ENCODE measurements around the gene CYP2A6.

DNA sequence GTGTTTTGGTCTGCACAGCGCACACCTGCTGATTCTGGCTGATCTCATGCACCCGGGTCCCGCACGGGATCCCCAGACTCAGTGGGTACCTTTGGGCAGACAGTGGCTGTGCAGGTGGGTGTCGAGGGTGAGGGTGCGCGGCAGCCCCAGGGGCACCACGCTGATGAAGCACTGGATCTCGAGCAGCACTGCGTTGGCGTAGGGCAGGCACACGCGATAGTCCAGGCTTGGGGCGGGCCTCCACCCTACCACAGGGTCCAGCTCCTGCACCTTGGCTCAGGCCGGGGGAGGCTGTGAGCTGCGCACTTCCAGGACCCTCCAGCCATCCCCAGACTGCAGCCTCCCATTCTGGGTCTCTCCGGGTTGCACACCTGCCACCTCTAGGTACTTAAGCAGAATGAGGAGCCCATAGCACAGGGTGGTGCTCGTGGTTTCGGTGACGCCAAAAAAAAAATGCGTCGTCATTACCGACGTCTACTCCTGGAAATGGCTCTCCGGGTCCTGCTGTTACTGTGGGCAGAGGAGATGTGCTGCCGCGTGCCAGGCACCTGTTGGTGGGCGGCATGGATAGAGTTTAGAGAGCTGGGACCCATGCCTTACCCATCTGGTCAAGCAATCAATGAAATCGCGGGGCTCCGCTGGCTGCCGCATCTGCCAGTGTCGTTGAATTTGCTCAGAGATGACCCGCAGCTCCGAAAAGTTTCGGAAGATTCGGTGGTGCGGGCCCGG lies 40.7 kb downstream of the CYP2A6 start:
- TF ChIP-seq, protein P1, sequence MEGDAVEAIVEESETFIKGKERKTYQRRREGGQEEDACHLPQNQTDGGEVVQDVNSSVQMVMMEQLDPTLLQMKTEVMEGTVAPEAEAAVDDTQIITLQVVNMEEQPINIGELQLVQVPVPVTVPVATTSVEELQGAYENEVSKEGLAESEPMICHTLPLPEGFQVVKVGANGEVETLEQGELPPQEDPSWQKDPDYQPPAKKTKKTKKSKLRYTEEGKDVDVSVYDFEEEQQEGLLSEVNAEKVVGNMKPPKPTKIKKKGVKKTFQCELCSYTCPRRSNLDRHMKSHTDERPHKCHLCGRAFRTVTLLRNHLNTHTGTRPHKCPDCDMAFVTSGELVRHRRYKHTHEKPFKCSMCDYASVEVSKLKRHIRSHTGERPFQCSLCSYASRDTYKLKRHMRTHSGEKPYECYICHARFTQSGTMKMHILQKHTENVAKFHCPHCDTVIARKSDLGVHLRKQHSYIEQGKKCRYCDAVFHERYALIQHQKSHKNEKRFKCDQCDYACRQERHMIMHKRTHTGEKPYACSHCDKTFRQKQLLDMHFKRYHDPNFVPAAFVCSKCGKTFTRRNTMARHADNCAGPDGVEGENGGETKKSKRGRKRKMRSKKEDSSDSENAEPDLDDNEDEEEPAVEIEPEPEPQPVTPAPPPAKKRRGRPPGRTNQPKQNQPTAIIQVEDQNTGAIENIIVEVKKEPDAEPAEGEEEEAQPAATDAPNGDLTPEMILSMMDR (IDR thresholded peaks at IDR 0.05 in 8 of 11, conservative IDR thresholded peaks at IDR 0.05 in 3 of 11): no peak
- TF ChIP-seq POLR2AphosphoS5 (IDR thresholded peaks at IDR 0.05) (peak; percentile 46 to 84 (median 68)), POLR2A (IDR thresholded peaks at IDR 0.05) (no peak)
